ENCODE results near the gene OR7C2.

- TF ChIP-seq CTCF (IDR thresholded peaks at IDR 0.05; ENCODE audit: poor library complexity, severe bottlenecking) = no peak
- no peak for TF ChIP-seq SMC3 (conservative IDR thresholded peaks at IDR 0.05; ENCODE audit: poor library complexity)
- TF ChIP-seq EP300 (conservative IDR thresholded peaks at IDR 0.05; ENCODE audit: poor library complexity, severe bottlenecking) = no peak
- TF ChIP-seq TAF1 (IDR thresholded peaks at IDR 0.05; ENCODE audit: low read depth) = no peak
- no peak for TF ChIP-seq EZH2 (IDR thresholded peaks at IDR 0.05; ENCODE audit: borderline replicate concordance, insufficient read depth, low read length, poor library complexity, severe bottlenecking)
- TF ChIP-seq POLR2AphosphoS5 (IDR thresholded peaks at IDR 0.05) = no peak
- TF ChIP-seq REST (IDR thresholded peaks at IDR 0.05; ENCODE audit: borderline replicate concordance) = no peak
- TF ChIP-seq MXI1 (conservative IDR thresholded peaks at IDR 0.05; ENCODE audit: poor library complexity, severe bottlenecking) = no peak
- no peak for TF ChIP-seq RAD21 (conservative IDR thresholded peaks at IDR 0.05)
These were observed 9.1 kb downstream of the OR7C2 start for GRCh38 chr19:14950421-14950820.

All from neural cell (in vitro differentiated cells).